Testis (tissue), 2 donors: ENCODE results near the gene NTM.

Source experiments
- POLR2A ChIP-seq: fragments of 450-650 bp; IDR thresholded peaks from one replicate; pipeline ENCODE4 v1.6.1; 2017; ENCODE audit warnings: antibody characterized with exemption, mild to moderate bottlenecking, moderate library complexity
- TF ChIP-seq, protein P1 (sequence below), 3 experiments: fragments of 450-650 bp in 2 of 3; fragments of 200-600 bp in 1 of 3; sonication (generic) in 1 of 3; IDR thresholded peaks; one replicate each; pipeline ENCODE4 v1.5.1; 2016 to 2019; ENCODE audit warnings: antibody characterized with exemption in 3 of 3, mild to moderate bottlenecking in 2 of 3, moderate library complexity in 1 of 3

DNA sequence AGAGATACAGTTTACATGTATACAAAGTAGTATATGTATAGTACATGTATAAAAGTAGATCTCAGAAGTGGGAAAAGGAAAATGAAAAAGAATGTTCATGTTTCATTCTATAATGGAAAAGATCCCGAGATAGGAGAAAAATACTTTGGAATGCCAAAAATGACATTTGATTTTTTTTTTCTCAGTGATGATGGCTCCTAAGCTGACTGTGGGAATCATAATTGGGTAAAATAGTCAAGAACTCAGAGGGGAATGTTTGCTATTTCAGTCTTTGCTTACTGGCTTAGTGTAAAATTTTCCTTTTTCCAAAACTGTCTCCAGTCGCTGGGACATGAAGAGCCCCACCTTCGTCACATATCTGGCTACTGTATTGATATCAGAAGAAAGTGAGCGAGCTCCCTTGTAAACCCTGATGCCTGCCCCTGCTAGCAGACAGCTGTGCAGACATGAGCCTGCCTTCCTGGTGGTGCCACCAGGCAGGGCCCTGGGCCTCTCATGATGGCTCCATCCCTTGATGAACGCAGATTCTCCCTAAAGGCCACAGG lies 944.6 kb downstream of the NTM start:
- TF ChIP-seq, protein P1, sequence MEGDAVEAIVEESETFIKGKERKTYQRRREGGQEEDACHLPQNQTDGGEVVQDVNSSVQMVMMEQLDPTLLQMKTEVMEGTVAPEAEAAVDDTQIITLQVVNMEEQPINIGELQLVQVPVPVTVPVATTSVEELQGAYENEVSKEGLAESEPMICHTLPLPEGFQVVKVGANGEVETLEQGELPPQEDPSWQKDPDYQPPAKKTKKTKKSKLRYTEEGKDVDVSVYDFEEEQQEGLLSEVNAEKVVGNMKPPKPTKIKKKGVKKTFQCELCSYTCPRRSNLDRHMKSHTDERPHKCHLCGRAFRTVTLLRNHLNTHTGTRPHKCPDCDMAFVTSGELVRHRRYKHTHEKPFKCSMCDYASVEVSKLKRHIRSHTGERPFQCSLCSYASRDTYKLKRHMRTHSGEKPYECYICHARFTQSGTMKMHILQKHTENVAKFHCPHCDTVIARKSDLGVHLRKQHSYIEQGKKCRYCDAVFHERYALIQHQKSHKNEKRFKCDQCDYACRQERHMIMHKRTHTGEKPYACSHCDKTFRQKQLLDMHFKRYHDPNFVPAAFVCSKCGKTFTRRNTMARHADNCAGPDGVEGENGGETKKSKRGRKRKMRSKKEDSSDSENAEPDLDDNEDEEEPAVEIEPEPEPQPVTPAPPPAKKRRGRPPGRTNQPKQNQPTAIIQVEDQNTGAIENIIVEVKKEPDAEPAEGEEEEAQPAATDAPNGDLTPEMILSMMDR (IDR thresholded peaks at IDR 0.05) = no peak
- TF ChIP-seq POLR2A = no peak
